Mononuclear cell (primary cell): ENCODE data around the gene MCU. TPM values are rescaled to one million over a fixed set of nuclear protein-coding genes. Genes with fewer than 3 reads are reported as not detected.
"Not testable (repeated sequence)": the region's sequence is repeated elsewhere in the genome, so short reads cannot be mapped to it uniquely, and the experiment has no call there.

Source experiments
- H3K27me3 ChIP-seq: 2 replicates; pipeline ENCODE4 v1.6.0; 2011; ENCODE audit warnings: low read length, control low read depth; ENCODE audit not compliant: insufficient read depth
- H3K4me1 ChIP-seq: 2 replicates; pipeline ENCODE4 v1.5.1; 2011; ENCODE audit warnings: mild to moderate bottlenecking, low read length, control low read depth; ENCODE audit not compliant: insufficient read depth
- H3K4me3 ChIP-seq: 2 replicates; pipeline ENCODE4 v1.5.1; 2011; ENCODE audit warnings: mild to moderate bottlenecking, low read length, moderate library complexity
- H3K9me3 ChIP-seq: 2 replicates; pipeline ENCODE4 v1.5.1; 2011; ENCODE audit warnings: low read depth, mild to moderate bottlenecking, control low read depth, low read length
- total RNA-seq: library from RNA; depleted of rRNA; stranded (reverse); fragments of >200 nt; gene quantifications from one replicate; pipeline ENCODE4 v1.2.3, GENCODE V29; 2012

The MCU gene
- total RNA-seq, 1 donor, result 12.0 TPM

DNA sequence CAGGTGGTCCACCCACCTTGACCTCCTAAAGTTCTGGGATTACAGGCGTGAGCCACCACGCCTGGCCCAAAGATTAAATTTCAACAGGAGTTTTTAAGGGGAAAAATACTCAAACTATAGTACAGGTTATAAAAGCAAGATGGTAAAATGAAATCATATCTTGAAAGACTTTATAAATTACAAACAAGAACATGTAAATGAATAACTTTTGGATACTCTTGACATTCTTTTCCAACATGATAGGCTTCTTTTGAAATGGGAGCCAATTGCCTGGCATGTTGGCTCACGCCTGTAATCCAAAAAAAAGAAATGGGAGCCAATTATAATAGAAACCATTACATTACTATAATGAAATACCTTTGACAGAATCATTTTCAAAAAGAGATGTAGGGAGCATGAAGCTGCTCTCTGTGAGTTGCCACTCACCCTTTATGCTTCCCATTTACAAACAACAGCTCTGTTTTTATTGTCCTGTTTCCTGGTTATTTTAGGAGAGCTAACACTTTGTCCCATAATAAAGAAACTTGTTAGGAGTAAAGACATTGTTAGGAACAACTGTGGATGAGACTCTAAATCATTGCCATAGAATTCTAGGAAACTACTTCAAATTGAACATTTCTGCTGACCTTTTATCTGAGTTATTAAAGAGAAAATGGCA, 24.6 kb upstream of the MCU start:
- no peak overlapping the region for H3K4me3 ChIP-seq
- H3K9me3 ChIP-seq, result no peaks in the 10 kb centered on the region
- H3K4me1 ChIP-seq, result no peaks in the 10 kb centered on the region

DNA sequence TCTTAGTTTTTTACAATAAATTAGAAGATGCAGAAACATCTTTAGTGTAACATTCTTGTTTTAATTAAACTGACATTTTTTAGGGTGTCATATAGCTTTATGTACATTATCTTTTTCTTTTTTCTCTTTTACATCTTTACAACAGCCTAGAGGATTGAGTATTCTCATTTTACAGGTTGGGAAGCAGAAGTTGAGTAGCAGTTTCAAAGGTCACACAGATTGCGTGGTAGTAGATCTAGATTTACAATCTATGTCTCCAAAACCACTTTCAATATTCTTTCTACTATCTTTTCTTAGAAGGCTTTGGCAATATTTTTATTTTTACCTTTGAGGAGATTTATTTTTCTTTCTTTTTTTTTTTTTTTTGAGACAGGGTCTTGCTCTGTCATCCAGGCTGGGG, 18.7 kb upstream of the MCU start:
- Histone ChIP-seq H3K9me3 (no peaks in the 10 kb centered on the region), H3K4me1 (peaks cover 3% of the 10 kb centered on the region), H3K27me3 (no peaks in the 10 kb centered on the region), H3K4me3 (no peak overlapping the region)

More for the DNA sequence above, 24.6 kb upstream of the MCU start:
- H3K27me3 ChIP-seq, result no peaks in the 10 kb centered on the region

DNA sequence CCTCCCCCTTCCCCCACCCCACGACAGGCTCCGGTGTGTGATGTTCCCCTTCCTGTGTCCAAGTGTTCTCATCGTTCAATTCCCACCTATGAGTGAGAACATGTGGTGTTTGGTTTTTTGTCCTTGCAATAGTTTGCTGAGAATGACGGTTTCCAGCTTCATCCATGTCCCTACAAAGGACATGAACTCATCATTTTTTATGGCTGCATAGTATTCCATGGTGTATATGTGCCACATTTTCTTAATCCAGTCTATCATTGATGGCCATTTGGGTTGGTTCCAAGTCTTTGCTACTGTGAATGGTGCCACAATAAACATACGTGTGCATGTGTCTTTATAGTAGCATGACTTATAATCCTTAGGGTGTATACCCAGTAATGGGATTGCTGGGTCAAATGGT, 17.8 kb upstream of the MCU start:
- H3K9me3 ChIP-seq, H3K27me3 ChIP-seq, H3K4me1 ChIP-seq, H3K4me3 ChIP-seq: not testable (repeated sequence)

DNA sequence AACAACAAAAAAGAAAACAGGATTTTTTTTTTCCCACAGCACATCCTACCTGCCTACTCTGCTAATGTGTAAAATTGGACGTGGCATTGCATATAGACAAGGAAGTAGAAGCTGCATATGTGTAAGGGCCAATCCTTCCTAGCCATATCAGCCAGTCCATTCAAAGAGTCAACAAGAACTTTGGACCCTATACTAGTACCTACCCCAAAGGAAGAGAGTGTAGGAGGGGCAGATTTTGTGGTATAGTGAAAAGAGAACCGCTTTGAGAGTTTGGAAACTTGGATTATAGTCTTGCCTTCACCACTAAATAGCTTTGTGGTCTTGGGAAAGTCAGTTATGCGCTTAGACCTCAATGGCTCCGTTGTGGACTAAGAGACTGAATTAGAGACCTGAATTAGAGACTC, 12.1 kb upstream of the MCU start:
- Histone ChIP-seq H3K4me1 (peaks cover 3% of the 10 kb centered on the region), H3K27me3 (no peaks in the 10 kb centered on the region), H3K4me3 (no peak overlapping the region), H3K9me3 (no peaks in the 10 kb centered on the region)

DNA sequence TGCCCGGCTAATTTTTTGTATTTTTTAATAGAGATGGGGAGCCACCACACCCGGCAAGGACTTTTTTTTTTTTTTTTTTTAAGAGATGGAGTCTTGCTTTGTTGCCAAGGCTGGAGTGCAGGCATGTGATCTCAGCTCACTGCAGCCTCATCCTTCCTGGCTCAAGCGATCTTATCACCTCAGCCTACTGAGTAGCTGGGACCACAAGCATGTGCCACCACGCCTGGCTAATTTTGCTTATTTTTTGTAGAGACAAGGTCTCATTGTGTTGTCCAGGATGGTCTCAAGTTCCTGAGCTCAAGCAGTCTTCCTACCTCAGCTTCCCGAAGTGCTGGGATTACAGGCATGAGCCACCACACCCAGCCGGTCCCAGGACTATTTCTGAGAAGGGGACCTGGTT, 9.3 kb upstream of the MCU start:
- Histone ChIP-seq H3K27me3 (no peaks in the 10 kb centered on the region), H3K4me3 (no peak overlapping the region), H3K9me3 (no peaks in the 10 kb centered on the region), H3K4me1 (no peaks in the 10 kb centered on the region)

DNA sequence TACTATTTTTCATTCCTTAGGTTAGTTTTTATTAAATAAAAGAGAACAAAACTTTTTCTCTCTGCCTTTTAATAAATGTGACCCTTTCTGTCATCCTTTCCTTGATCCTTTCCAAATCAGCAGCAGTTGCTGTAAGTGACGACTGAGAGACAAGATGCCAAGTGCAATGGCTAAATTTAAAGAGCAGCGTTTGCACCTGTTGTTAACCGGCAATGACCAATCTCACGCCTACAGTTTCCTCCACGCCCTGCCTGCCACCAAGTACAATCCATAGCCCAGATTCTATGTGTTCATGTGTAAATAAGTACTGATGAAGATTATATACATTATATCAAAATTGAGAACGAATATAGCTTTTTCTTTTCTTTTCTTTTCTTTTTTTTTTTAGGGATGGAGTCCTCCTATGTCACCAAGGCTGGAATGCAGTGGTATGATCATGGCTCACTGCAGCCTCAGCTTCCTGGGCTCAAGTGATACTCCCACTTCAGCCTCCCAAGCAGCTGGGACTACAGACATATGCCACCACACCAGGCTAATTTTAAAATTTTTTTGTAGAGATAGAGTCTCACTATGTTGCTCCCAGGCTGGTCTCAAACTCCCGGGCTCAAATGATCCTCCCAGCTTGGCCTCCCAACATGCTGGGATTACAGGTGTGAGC, 6.5 kb upstream of the MCU start:
- H3K9me3 ChIP-seq, result no peaks in the 10 kb centered on the region
- no peak overlapping the region for H3K4me3 ChIP-seq
- H3K27me3 ChIP-seq, result no peaks in the 10 kb centered on the region
- H3K4me1 ChIP-seq, result no peaks in the 10 kb centered on the region

DNA sequence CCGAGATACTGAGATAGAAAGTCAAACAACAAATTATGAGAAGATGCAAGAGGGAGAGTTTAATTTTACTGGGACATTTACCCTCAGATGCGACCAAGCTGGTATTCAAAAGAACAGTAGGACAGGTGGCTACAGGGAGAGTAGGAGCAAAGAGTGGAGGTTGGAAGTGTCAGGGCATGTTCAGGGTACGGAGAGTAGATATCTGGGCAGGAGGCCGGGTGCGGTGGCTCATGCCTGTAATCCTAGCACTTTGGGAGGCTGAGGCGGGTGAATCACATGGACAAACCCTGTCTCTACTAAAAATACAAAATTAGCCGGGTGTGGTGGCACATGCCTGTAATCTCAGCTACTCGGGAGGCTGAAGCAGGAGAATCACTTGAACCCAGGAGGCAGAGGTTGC, 5.5 kb upstream of the MCU start:
- H3K4me3 ChIP-seq, H3K27me3 ChIP-seq, H3K4me1 ChIP-seq, H3K9me3 ChIP-seq: not testable (repeated sequence)

DNA sequence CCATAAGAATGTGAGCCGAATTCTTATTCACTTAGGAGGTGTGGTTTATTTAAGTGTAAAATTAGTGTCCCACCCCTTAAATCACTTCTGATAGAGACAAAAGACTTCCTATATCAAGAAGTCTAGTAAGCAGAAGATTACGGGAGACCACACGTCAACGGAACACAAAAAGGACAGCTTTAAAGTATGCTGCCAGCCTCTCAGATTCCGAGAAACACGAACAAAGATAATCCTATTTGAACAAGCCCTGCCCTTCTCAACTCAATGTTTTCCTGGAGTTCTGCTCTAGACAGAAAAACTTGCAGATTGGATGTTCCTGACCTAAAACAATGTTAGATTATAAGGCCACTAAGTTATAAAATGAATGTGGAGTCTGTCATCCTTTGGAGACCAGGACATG, 4.9 kb upstream of the MCU start:
- Histone ChIP-seq H3K27me3 (no peaks in the 10 kb centered on the region), H3K4me3 (no peak overlapping the region), H3K4me1 (no peaks in the 10 kb centered on the region), H3K9me3 (no peaks in the 10 kb centered on the region)

DNA sequence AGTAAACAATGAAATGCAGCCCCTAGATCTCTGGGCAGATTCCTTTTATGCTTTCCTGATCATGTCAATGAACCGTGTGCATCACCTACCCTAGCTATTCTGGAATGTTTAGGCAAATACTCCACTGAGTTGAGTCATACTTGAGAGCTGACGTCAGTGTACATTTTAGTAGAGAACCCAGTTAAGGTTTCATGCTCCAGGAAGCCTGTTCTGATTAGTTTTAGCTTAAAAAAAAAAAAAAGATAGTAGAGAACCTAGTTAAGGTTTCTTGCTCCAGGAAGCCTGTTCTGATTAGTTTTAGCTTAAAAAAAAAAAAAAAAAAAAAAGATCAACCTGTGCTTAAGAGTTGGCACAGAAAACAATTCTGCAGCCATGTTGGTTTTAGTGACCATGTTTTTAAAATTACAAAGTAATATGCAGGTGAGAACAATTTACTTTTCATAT, 3.7 kb upstream of the MCU start:
- Histone ChIP-seq H3K27me3 (no peaks in the 10 kb centered on the region), H3K4me1 (peaks cover 7% of the 10 kb centered on the region), H3K9me3 (no peaks in the 10 kb centered on the region), H3K4me3 (no peak overlapping the region)

DNA sequence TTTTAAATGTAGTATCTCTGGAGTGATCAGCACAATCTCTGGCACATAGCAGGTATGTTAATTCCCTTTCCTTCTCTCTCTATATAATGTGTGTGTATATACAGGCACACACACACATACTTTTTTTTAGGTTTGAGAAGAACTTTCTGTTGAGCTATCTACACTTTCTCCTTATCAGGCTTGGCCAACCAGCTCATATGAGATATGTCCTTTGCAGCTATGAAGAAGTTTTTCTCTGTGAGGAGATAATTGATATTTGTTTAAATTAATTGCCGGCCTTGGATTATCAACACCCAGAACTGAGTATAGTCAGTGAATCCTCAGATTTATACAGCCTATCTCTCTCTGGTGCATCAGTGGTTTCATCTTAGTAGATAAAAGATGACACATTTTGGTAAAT, 2.3 kb upstream of the MCU start:
- Histone ChIP-seq H3K9me3 (no peaks in the 10 kb centered on the region), H3K4me1 (peaks cover 19% of the 10 kb centered on the region), H3K27me3 (no peaks in the 10 kb centered on the region), H3K4me3 (no peak overlapping the region)

DNA sequence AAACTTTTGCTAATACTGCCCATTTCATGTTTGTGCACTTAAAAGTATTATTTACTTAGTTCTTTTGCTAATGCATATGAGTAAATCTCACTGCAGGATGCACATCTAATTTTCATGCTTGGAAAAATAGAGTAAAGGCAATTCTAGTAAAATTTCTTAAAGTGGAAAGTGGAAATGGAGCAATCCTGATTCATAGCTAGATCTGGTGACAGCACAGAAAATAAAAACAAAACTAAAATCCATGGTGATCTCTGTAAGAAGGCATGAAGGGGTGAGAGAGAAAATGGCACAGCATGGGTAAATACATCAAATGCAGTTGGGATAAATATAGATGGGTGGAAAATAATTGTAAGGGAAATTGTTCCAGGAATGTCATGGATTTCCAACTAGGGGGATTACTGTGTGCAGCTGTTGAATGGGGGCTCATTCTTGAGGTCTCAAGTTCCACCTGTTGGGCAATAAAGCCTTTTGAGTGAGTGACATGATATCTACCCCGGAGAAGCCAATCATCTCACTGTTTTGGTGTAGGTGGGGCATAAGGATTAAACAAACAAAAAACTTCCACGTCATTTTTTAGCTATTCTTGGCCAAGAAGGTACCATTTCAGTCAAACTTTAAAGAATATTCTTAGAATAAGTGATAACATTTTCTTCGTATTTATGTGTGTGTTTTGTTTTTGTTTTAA, 1.7 kb upstream of the MCU start:
- H3K4me1 ChIP-seq, result peaks cover 23% of the 10 kb centered on the region
- H3K27me3 ChIP-seq, result no peaks in the 10 kb centered on the region
- no peak overlapping the region for H3K4me3 ChIP-seq
- no peaks in the 10 kb centered on the region for H3K9me3 ChIP-seq

DNA sequence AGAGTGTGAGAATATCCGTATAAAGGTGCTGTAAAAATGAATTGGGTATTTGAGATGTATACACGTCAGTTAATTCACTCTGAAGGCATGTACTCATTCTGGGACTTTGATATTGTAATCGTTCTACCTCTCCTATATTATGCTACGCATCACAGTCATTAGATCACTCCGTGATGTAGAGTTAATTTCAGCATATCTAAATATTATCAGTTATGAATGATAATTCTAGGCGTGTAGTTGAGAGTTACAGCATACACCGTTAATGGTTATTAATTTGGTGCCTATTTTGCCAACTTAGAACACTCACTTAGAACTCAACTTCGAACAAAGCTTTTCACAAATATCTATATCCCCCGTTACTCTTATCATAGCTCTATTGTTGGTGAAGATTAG, 477 bp upstream of the MCU start:
- Histone ChIP-seq H3K4me3 (peak overlapping the region; percentile 66), H3K9me3 (no peaks in the 10 kb centered on the region), H3K27me3 (no peaks in the 10 kb centered on the region), H3K4me1 (peaks cover 30% of the 10 kb centered on the region)

DNA sequence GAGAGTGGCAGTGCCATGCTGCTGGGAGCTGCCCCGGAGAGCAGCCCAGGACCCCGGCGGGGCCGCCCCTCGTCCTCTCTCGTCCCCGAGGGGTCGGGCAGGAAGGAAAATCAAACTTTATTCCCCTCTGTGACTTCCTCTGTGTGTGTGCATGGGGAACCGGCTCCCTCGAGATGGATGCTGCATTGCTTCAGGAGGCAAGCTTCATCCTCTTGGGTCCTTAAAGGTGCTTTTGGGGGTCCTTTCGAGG, 726 bp downstream of the MCU start:
- H3K4me3 ChIP-seq, result peak overlapping the region; percentile 66
- peaks cover 30% of the 10 kb centered on the region for H3K4me1 ChIP-seq
- H3K9me3 ChIP-seq, result no peaks in the 10 kb centered on the region
- H3K27me3 ChIP-seq, result no peaks in the 10 kb centered on the region

DNA sequence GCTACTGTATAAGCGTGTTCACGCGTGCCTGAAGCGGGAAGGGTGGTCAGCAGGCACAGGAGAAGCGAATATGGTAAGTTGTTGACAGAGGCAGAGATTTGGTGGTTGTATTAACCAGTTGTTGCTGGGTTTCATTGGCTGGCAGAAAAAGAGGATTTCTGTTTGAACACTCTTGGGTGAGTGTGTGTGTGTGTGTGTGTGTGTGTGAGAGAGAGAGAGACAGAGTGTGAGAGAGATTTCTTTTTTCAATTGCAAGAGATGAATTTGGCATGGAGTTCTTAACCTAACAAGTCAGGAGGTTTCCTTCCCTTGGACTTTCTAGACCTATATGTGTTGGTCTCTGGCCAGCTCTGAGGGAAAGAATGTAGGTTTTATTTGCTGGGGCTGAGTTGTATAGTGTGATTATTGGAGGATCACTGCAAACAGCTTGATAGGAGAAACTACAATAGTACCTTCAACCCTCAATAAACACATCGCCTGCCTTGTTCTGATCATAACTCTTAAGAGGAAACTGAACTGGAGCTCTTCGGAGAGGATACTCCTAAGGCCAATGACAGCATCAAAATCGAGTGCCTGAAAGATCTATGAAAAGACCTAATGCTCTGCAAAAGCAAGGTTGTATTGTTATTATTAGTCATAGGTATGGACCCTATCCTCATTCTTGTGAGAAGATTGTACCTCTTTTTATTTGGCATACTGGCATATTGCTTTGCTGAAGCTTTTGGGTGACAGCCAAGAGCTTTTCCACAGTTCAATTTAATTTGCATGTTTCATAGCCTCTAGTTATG, 1.2 kb downstream of the MCU start:
- Histone ChIP-seq H3K27me3 (no peaks in the 10 kb centered on the region), H3K4me1 (peaks cover 30% of the 10 kb centered on the region), H3K9me3 (no peaks in the 10 kb centered on the region), H3K4me3 (peak overlapping the region; percentile 66)
